CMK (cell line): Measurements from ENCODE around the gene SORBS2.
"Not testable (repeated sequence)": the region's sequence is repeated elsewhere in the genome, so short reads cannot be mapped to it uniquely, and the experiment has no call there.

ENCODE experiments used
- DNase-seq: peaks from one replicate; pipeline ENCODE4 v3.0.0-alpha.2; 2010; ENCODE audit warnings: low read depth

SORBS2 gene

DNA sequence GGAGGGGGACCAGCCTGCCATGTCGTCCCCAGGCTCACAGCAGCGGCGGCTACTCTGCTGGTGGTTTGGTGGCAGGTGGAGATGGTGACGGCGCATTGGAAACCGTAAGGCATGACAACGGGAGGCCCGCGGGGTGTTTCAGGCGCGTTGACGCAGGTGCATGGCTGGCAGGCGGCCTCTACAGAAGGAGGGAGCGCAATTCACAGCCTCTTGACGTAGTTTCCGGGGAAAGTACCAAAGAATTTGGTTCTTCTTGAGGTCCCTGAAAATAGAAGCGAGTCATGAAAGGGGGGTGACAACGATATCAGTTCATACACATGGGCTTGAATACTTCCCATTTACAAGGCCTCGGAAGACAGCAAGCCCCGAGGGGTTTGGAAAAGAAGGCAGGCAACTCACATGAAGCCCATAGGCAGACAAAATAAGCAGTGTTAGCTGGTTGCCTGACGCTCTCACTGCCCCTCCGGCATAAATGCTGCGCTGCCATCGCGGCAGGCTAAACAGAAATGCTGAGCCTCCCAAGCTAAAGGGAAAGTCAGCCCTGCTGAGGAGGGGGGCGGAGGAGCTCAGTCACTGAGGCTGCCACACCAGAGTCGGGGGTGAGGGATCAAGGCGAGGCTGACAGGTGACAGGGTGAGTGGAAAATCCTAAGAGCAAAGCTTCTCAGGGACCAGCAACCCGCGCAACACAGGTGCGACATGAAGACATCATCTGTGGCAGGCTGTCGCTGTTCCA is 224.4 kb downstream of the SORBS2 start:
- DNase-seq: no peak

DNA sequence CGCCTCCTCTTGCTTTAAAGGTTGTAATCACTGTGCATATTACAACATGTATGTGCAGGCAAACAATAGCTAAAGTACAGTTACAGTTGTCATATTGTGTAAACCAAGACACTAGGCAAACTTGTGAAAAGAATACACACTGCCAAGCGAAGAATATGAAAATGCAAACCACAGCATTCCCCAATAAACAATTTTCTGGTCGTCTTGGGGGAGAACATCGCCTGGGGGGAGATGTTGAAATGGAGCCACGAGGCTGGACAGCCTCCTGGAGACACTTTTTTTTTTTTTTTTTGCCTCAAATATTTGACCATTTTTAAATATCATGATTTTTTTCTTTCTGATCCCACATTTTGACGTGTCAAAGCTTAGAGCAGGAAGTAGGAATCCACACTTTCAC is 225.0 kb downstream of the SORBS2 start:
- no peak for DNase-seq

DNA sequence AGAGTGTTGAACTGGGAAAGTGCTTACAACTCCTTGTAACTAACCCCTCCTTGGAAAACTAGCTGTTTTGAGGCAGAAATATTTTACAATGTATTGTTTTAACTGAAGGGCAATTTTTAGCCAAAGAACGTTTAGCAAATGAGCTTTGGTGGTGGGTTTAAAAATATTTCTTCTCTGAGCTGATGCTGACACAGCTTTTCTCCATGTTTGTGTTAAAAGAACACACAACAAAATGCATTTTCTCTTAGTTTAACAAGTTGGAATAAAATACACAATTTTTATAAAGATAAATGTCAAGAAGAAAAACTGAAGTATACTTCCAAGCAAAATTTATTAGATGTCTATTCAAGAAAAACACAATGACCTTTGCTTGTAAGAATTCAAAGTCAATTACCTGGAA is 226.8 kb downstream of the SORBS2 start:
- DNase-seq: no peak

DNA sequence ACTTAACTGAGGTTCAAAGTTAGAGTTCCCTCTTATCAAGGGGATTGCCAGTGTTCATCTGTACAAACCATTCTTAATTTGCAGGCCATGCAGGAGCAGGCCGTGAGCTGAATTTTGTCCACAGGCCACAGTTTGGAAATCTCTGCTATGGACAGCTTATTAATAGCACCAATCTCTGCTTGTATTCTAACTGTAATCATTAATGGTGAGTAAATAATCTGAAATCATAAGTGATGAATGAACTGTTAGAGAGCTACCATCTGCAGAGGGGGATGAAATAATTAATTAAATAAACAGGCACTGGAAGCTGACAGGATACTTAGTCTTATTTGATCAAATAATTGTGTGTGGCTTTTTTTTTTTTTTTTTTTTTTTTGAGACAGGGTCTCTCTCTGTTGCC is 228.2 kb downstream of the SORBS2 start:
- DNase-seq: no peak

DNA sequence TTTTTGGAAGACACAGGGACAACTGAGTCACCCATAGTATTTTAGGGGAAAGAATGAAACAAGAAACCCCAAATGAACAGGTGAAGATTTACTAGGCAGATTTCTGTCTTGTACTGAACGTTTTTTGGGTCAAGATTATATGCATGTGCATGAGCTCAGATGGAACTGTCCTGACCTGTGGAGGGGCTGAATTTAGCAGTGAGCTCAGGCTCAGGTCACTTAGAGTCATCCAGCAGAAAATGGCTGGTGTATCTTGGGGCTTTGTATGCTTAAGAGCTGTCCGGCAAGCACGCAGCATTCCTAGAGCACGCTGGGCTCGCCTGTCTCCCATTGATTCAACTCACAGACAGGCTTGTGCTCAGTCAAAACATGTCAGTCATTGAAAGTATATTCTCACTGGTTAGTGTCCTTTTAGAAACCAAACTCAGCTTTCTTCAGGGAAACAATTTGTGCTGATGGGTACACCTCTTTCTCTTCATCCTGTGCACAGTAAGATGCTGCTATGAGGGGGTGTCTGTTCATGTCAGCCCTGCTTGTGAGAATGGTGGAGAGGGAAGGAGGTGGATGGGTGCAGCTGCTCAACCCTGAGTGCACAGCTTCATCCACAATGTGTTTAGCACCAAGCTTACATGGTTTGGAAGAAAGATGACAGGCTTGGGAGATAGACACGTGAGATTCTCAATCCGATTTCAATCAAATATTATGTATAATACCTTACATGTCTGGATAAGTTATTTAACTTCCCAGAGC is 229.2 kb downstream of the SORBS2 start:
- DNase-seq: no peak

DNA sequence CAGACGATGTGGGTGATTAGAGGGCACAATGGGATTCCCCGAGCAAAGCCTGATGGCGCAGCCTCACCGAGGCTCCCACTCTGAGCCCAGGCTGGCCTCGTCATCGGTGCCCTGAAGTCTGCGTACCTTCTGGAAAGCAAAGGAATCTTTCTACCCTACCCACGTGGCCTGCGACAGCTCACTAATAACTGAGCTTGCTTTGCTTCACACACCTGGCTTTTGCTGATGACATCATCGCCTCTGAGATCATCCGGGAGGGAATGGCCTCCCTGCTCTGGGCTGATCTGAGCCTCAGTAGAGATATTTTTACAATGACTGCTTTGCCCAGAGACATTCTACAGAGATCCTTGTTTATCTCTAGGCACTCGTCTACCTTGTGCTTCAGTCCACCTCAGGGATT is 231.3 kb downstream of the SORBS2 start:
- DNase-seq: no peak

DNA sequence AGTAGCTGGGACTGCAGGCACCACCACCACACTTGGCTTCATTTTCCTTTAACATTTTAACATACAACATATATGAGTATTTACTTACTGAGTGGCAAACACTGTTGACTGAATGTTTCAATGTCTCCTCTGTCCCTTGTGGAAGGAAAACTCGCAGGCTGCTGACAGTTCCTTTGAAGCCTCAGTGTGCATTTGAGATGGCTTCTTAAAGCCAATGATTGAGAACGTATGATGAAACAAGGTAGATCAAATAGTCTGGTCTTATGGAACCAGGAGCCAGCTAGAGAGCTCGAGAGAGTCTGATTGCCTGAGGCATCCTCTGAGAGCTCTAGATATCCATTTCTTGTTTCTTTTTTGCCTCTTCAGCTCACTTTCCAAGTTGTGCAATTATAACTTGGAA is 233.7 kb downstream of the SORBS2 start:
- no peak for DNase-seq

DNA sequence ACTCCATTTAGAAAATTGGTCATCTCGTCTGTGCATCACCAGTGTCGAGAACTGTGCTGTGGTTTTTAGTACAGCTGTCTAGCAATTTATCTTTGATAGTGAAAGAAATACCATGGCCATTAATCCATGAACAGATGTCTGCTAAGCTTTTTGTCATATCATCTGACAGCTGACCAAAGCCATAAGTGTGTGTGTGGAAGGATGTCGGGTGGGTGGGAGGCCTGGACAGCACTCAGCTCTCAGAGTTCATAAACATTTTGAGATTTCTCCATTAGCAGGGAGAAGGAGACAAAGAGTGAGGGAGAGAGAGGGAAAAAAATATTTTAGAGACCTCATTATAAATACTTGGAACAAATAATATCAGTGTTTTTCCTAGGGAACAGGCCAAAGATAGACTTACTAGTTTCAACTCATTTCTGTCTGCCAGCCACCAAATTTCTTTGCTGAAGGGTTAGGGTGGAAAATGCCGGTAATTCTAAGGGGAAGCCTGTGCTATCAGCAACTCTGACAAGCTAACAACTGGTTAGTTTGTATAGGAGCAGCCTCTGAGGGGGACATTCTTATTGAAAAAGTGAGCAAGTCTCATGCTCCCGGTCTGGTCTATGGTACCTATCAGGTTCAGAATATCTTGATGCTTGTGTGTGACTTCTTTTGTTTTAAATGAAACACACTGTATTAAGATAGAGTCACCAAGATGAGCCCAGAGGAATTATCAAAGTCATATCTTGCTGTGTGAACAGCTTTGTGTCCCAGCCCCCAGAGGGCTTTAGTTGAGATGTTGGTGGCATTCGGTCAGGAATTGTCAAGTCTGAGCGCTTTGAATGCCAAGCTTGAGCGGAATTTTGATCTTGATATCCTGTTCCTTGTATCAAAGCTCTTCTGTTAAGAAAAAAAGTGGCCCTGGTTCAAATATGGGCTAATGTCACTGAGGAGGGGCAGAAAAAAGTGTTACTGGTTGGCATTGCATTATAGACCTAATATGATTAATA is 234.7 kb downstream of the SORBS2 start:
- DNase-seq: no peak

DNA sequence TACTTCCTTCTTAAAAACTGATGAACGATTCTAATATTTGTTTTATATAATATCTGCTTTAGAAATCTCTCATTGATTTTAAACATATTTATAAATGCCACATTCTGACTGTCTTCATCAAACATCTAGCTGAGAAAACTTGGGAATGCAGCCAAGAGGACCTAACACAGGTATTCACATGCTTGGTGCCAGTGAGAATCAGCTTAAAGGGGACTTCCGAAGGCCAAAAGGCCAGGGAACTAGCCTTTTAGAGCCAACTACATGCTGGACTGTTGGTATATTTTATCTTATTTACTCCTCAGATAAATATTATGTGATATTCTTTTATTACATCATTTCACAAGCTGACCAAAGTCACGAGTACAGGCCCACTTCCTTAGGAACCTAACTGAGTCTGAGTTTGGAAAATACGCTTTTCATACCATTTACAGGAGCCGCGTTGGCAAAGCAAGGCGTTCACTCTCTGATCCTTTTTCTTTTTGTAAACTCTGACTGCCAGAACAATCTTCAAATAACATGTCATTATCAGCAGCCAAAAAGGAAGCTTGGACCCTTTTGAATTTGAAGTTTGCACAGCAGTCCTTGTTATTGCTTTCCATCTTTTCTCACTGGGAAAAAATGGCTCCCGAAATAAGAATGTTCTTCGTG is 235.6 kb downstream of the SORBS2 start:
- DNase-seq: no peak

DNA sequence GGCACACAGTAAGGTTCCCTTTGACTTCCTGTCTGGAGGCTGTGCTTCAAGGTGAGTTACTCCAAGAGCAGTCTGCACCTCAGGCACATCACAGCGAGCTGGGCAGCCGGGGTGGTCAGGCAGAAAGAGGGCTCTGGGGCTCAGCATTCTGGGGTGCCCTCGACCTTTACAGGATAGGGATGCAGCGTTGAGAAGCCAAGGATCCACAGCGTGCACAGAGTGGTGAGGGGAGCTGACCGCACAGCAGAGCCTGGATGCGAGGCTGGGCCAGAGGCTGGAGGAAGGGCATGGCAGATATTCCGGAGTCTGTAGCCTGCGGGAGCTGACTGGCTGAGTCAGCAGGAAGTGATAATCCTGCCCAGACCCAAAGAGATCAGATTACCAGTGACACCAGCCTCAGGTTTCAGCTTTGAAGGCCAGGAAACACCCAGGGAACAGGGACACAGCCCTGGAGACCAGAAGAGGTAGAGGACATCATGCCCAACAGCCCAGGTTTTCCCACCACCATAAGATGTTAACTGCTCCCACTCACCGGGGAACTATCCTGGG is 238.3 kb downstream of the SORBS2 start:
- DNase-seq: no peak

DNA sequence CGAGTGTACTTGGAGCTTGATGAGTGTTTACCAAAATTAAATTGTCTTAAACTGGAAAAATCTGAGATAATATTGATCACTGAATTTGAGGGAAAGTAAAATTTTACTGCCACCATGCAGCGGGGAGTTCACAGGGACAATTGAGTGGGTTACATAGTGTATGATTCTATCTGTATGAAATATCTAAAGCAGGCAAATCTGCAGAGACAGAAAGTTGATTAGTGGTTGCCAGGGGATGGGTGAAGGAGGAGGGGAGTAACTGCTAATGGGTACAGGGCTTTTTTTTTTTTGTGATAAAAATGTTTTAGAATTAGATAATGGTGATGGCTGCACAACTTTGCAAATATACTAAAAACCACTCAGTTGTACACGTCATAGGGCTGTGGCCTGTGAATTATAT is 241.3 kb downstream of the SORBS2 start:
- no peak for DNase-seq

DNA sequence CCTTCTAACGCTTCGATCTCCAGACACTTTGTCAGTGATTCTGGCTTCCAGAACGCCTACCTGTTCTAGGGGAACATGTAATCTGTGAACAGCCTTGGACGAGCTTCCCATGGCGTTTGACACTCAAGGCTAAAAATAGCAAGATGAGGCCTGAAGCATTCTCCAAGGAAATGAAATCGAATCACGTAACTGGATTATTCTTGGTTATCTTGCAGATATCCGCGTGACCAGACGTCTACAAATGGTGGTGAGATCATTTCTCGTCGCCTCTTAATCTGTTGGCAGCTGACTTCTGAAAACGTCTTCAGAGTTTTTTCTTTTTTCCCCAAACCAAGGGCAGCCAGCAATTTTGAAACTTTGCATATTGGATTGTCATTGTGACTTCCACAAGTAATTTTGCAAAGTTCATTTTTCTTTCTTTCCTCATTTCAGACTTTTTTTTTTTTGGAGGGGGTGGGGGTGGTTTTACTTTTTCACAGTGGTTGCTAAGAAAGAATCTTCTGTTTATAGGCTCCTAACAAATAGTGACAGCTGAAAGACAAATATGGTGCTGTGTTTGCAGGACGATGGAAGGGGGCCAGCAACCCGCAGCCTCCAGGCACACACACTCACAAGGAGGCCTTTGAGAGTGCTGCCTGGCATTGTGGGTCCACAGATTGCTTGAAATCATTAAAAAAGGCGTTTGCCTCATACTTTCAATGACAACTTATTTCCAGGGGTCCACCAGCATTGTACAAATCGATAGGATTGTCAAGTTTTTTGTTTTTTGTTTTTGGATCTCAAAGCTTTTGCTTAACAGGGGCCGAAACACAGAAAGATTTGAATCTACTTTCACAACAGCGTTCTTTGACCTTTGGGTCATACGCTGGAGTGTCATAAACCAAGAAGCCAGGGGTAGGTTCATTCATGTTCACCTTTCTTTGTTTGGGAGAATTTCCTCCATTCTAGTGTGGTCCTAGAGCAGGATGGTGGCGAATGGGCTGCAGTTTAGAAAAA is 244.3 kb downstream of the SORBS2 start:
- DNase-seq: no peak

DNA sequence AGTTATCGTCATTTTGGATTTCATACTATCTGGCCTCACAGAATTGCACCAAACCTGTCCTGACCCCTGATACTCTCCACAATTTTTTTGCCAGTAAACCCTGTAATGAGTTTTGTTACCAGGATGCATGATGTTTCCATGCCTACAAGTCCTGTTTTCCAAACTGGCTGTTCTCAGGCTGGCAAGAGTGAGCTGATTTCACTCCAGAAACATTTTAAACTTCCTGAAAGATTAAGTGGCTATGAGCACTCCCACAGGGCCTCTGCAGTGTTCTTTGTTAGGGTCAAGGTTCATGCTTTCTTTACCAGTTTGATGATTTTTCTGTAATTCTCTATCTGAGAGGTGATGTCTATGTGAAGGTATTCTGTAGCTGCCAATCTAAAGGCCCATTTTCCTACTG is 245.0 kb downstream of the SORBS2 start:
- no peak for DNase-seq

DNA sequence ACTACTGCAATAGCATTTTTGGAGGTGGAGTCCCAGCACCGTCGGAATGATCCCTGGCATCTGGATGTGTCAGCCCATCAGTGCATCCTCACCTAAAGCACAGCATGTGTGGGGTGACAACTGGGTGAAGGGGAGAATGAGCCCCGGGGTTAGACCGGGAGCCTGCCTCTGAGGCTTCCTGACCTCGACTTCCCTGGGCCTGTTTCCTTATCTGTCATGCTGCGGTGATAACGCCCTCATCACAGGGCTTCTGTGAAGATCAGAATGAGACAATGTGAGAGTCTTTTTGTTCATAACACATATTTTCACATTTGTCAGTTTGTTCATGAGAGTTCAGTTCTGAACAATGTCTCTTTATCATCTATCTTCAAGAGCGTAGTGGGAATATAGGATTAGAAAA is 245.6 kb downstream of the SORBS2 start:
- no peak for DNase-seq

DNA sequence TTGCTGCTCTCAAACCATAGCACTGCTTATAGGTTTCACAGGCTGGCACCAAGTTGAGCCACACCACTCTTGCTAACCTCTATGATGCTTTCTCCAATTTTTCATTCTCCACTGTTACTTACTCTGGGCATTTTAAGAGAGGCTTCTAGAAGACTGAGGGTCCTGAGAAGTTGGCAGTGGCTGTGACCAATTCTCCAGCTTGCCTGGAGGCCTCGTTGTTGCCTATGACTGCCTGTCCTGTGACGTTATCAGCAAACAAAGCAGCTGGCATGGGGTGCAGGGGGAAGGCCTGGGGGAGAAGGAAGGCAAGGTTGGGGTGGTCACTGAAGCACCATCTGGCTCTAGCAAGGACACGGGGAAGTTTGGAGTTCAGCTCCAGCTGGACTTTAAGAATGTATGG is 246.3 kb downstream of the SORBS2 start:
- no peak for DNase-seq

DNA sequence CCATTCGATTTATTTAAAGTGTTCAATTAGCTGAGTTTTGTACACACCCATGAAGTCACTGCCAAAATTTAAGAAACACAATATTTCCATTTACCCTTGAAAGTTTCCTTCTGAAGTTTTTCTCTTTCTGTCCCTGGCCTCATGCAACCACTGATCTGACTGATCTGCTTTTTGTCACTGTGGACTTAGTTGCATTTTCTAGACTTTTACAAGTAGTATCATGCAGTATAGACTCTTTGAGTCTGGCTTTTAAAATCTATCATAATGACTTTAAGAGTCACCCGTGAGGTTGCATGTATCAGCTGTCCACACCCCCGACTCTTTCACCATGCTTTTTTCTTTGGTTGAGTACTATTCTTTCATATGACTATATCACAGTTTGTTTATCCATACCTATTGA is 247.6 kb downstream of the SORBS2 start:
- no peak for DNase-seq

DNA sequence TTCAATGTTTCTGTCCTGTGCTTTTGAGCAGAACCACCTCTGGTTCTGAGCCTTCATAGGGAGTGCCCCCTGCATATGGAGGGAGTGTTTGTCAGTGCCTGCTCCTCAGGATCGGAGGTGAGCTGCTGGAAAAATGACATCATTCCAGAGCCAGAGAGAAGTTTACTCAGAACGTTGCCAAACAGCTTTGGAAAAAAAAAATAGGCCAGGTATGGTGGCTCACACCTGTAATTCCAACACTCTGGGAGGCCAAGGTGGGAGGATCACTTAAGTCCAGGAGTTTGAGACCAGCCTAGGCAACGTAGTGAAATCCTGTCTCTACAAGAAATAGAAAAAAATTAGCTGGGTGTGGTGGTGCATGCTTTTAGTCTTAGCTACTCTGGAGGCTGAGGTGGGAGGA is 249.5 kb downstream of the SORBS2 start:
- no peak for DNase-seq

DNA sequence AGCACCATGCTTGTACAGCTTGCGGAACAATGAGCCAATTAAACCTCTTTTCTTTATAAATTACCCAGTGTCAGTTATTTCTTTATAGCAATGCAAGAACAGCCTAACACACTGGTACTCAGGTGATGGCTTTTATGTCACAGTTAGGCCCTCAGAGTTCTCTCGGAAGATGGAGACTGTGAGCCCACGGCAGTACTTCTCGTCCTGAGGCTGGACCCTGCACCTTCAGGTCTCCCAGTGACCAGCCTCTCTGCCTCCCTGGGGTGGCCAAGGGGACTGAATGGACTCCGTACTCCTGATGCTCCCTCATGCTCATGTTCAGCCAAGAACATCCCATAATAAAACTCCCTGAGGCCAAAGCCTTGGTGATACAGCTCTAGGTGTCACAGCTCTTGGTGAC is 251.7 kb downstream of the SORBS2 start:
- no peak for DNase-seq

DNA sequence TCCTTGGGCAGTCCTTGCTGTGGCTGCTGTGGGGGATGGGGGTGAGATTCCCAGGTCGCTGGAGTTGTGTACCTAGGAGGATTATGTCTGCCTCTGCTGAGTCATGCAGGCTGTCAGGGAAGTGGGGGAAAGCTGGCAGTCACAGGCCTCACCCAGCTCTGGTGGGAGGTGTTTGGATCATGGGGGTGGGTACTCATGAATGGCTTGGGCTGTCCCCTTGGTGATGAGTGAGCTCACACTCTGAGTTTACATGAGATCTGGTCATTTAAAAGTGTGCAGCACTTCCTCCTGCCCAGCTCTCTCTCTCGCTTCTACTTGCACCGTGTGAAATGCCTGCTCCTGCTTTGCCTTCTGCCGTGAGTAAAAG is 252.1 kb downstream of the SORBS2 start:
- no peak for DNase-seq

DNA sequence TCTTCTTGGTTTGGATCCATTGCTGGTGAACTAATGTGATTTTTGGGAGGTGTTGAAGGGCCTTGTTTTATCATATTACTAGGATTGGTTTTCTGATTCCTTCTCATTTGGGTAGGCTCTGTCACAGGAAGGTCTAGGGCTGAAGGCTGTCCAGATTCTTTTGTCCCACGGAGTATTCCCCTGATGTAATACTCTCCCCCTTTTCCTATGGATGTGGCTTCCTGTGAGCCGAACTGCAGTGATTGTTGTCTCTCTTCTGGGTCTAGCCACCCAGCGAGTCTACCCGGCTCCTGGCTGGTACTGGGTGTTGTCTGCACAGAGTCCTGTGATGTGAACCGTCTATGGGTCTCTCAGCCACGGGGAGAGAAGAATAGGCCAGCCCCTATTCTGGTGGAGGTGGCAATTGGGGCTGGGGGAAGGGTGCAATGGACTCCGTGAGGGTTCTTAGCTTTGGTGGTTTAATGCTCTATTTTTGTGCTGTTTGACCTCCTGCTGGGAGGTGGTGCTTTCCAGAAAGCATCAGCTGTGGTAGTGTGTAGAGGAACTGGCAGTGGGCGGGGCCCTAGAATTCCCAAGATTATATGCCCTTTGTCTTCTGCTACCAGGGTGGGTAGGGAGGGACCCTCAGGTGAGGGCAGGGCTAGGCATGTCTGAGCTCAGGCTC is 252.6 kb downstream of the SORBS2 start:
- not testable (repeated sequence) for DNase-seq
